DOHH2 (cell line): ENCODE results near the gene WNT3.

Experiments used
- H3F3A ChIP-seq: fragments of 200-600 bp; sonication (generic), shearing (Covaris generic); 2 replicates; pipeline ENCODE4 v1.6.0; 2016; ENCODE audit warnings: antibody characterized with exemption, mild to moderate bottlenecking; ENCODE audit not compliant: control insufficient read depth, insufficient read depth
- H3K27ac ChIP-seq: fragments of 200-600 bp; sonication (generic); 2 replicates; pipeline ENCODE4 v1.5.1; 2014; ENCODE audit warnings: low read depth, mild to moderate bottlenecking, low read length, moderate library complexity
- H3K27me3 ChIP-seq: fragments of 200-600 bp; sonication (generic); 2 replicates; pipeline ENCODE4 v1.6.1; 2014; ENCODE audit warnings: mild to moderate bottlenecking, low read length, mixed read lengths; ENCODE audit not compliant: control insufficient read depth
- H3K36me3 ChIP-seq: fragments of 200-600 bp; sonication (generic); 2 replicates; pipeline ENCODE4 v1.6.1; 2014; ENCODE audit warnings: mild to moderate bottlenecking, low read length, moderate library complexity, mixed read lengths; ENCODE audit not compliant: control insufficient read depth
- H3K4me1 ChIP-seq: fragments of 200-600 bp; sonication (generic); 2 replicates; pipeline ENCODE4 v1.6.1; 2014; ENCODE audit warnings: mild to moderate bottlenecking, low read length, mixed read lengths; ENCODE audit not compliant: control insufficient read depth
- H3K4me2 ChIP-seq: fragments of 200-600 bp; sonication (generic); 2 replicates; pipeline ENCODE4 v1.6.0; 2014; ENCODE audit warnings: mild to moderate bottlenecking, low read length, moderate library complexity
- H3K4me3 ChIP-seq: fragments of 200-600 bp; sonication (generic); 2 replicates; pipeline ENCODE4 v1.5.1; 2014; ENCODE audit warnings: mild to moderate bottlenecking, low read length, mixed read lengths
- H3K79me2 ChIP-seq: fragments of 200-600 bp; sonication (generic); 2 replicates; pipeline ENCODE4 v1.6.1; 2014; ENCODE audit warnings: mild to moderate bottlenecking, low read length, mixed read lengths; ENCODE audit not compliant: control insufficient read depth
- H3K9me2 ChIP-seq: fragments of 200-600 bp; sonication (generic); replicated peaks from 2 replicates; pipeline ENCODE4 v1.6.1; 2014; ENCODE audit warnings: mild to moderate bottlenecking, low read length, mixed read lengths; ENCODE audit not compliant: control insufficient read depth
- H3K9me3 ChIP-seq: fragments of 200-600 bp; sonication (generic); 2 replicates; pipeline ENCODE4 v1.6.1; 2014; ENCODE audit warnings: antibody characterized with exemption, low read length, mixed read lengths; ENCODE audit not compliant: control insufficient read depth, insufficient read depth
- H4K20me1 ChIP-seq: fragments of 200-600 bp; sonication (generic); 2 replicates; pipeline ENCODE4 v1.6.0; 2014; ENCODE audit warnings: low read depth, mild to moderate bottlenecking, antibody characterized with exemption, low read length, moderate library complexity; ENCODE audit not compliant: control insufficient read depth, insufficient read depth
- EZH2phosphoT487 ChIP-seq: fragments of 200-600 bp; sonication (generic); IDR thresholded peaks from 2 replicates; pipeline ENCODE4 v1.6.1; 2017; ENCODE audit warnings: borderline replicate concordance, mild to moderate bottlenecking, antibody characterized with exemption, low read length, moderate library complexity, mixed read lengths
- TF ChIP-seq, protein P1 (sequence below): fragments of 200-600 bp; sonication (generic); IDR thresholded peaks from one replicate; pipeline ENCODE4 v1.5.1; 2014; ENCODE audit warnings: antibody characterized with exemption, mild to moderate bottlenecking, low read depth, low read length; ENCODE audit not compliant: poor library complexity, severe bottlenecking

WNT3 gene

DNA sequence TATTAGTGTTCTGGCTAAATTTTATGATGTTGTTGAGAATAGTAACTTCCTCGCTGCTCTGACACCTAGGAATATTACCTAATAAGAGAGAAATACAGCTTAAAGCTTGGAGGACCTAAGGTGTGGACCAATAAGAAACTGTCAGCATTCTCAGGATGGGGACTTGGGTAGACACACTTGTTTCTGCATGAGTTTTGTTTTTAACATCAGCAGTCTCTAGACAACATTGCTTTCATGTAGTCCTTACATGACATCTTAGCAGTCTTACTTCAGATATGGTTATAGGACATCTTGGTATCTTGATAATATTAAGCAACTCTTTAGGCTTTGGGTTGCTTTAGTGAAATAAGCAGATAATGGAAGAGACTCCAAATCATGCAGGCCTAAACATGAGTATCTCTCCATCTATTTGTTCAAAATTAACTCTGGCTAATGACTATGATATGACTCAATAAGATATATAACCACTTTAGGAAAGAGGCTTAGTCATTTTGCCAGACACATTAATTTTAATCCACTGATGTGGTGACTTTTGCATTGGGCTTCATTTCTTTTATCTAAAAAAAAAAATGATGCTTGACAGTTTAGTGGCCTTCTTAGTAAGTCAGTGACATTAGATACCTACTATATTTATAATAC, 84.5 kb downstream of the WNT3 start:
- no peak overlapping the region for H3K4me2 ChIP-seq

DNA sequence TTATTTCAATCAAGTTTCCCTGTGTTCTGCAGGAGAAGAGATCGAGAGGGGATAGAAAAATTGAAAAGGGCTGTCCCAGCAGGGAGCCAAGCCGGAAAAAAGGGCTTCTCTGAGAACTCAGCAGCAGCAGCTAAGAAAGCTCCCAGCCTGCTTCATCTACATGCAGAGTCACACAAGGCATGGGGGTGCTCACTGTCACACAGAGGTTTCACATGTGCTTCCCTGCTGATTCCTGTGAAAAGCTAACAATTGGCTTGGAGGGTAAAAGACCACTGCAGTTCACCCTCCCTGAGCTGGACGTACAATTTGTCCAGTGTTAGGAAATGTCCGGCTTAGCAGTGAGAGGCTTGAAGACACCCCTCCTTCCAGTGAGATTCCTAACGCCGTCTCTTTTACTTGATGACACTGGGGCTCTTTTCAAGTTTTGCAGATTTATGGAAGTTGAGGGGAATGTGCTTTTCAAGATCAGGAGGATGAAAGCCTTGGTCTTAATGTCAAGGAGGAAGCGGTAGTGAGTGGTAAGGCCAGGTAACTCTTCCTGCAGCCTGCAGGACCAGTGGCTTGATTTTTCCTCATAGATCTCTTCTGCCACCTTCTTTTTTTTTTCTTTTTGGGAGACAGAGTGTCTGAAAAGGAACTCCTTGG, 85.6 kb downstream of the WNT3 start:
- Histone ChIP-seq H3K4me3 (no peak overlapping the region), H3K27ac (no peak overlapping the region), H4K20me1 (no peaks in the 10 kb centered on the region), H3K79me2 (no peaks in the 10 kb centered on the region), H3F3A (peaks cover 7% of the 10 kb centered on the region; the same call in 1 of the 2 replicates), H3K9me3 (no peaks in the 10 kb centered on the region), H3K27me3 (no peaks in the 10 kb centered on the region), H3K4me1 (peaks cover 26% of the 10 kb centered on the region), H3K4me2 (no peak overlapping the region), H3K9me2 (no peaks in the 10 kb centered on the region), H3K36me3 (peaks cover 14% of the 10 kb centered on the region; the same call in 1 of the 2 replicates)
- TF ChIP-seq, protein P1, sequence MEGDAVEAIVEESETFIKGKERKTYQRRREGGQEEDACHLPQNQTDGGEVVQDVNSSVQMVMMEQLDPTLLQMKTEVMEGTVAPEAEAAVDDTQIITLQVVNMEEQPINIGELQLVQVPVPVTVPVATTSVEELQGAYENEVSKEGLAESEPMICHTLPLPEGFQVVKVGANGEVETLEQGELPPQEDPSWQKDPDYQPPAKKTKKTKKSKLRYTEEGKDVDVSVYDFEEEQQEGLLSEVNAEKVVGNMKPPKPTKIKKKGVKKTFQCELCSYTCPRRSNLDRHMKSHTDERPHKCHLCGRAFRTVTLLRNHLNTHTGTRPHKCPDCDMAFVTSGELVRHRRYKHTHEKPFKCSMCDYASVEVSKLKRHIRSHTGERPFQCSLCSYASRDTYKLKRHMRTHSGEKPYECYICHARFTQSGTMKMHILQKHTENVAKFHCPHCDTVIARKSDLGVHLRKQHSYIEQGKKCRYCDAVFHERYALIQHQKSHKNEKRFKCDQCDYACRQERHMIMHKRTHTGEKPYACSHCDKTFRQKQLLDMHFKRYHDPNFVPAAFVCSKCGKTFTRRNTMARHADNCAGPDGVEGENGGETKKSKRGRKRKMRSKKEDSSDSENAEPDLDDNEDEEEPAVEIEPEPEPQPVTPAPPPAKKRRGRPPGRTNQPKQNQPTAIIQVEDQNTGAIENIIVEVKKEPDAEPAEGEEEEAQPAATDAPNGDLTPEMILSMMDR = no peak
- no peak for TF ChIP-seq EZH2phosphoT487

More for the DNA sequence above, 84.5 kb downstream of the WNT3 start:
- peaks cover 26% of the 10 kb centered on the region for H3K4me1 ChIP-seq
- H3K36me3 ChIP-seq = peaks cover 11% of the 10 kb centered on the region; the same call in 1 of the 2 replicates
- no peaks in the 10 kb centered on the region for H3K79me2 ChIP-seq
- no peaks in the 10 kb centered on the region for H3K9me3 ChIP-seq
- no peaks in the 10 kb centered on the region for H3K9me2 ChIP-seq
- no peak overlapping the region for H3K4me3 ChIP-seq
- no peaks in the 10 kb centered on the region for H3K27me3 ChIP-seq
- TF ChIP-seq EZH2phosphoT487 = no peak
- TF ChIP-seq, protein P1 = no peak
- H3F3A ChIP-seq = peaks cover 7% of the 10 kb centered on the region; the same call in 1 of the 2 replicates
- H4K20me1 ChIP-seq = no peaks in the 10 kb centered on the region
- H3K27ac ChIP-seq = no peak overlapping the region

DNA sequence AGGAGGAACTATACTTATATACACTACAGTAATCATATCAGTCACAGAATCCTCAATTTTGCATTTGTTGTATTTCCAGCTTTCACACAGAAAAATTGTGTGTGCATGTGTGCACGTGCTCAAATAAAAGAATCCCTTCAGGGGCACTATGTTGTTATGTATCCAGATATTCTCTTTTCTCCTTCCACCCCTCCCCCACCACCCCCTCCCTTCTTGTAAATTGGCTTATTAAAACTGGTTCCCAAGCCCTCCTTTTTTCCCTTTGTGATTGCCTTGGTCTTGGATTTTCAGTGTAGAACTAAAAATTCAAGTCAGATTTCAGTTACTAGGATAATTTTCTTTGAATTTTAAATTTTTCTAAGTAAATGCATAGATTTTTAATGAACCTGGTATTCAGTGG, 86.3 kb downstream of the WNT3 start:
- Histone ChIP-seq H3K36me3 (peaks cover 15% of the 10 kb centered on the region; the same call in 1 of the 2 replicates), H3K27ac (no peak overlapping the region), H3K27me3 (no peaks in the 10 kb centered on the region), H4K20me1 (no peaks in the 10 kb centered on the region), H3K9me3 (no peaks in the 10 kb centered on the region), H3K9me2 (no peaks in the 10 kb centered on the region), H3K4me2 (no peak overlapping the region), H3K4me3 (no peak overlapping the region), H3F3A (peaks cover 7% of the 10 kb centered on the region; the same call in 1 of the 2 replicates), H3K79me2 (no peaks in the 10 kb centered on the region), H3K4me1 (peaks cover 21% of the 10 kb centered on the region)
- TF ChIP-seq, protein P1 = no peak
- no peak for TF ChIP-seq EZH2phosphoT487
